ENCODE data around the gene NBEA.

The NBEA gene

DNA sequence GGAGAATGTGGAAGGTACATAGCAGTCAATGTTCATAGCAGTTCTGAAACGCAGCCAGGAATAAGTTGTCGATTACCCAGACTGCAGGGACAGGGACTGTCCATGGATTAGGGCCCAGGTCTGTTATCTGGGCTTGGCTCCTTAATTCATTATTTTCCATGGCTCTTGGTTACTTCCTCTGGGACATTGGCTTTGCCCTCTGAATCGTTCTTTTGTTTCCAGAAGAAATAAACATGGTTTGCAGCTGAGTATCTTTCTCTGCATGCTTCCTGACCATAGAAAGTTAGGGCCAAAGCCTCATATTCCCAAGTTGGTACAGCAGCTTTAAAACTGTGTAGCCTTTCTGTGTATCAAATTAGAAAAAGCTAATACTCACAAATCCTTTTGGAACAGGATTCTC, 656.2 kb downstream of the NBEA start:
- no peaks in the 10 kb centered on the region for H3K27me3 ChIP-seq (ENCODE audit: control insufficient read depth, insufficient read depth, low read length, poor library complexity, severe bottlenecking)
- no peak overlapping the region for H3K4me3 ChIP-seq (ENCODE audit: insufficient read depth, low read depth, low read length)
- no peak overlapping the region for H3K27ac ChIP-seq (ENCODE audit: insufficient read depth, low read depth, low read length, poor library complexity, severe bottlenecking)
- no peaks in the 10 kb centered on the region for H3K4me1 ChIP-seq (ENCODE audit: control insufficient read depth, insufficient read depth, low read length)
- 96 to 97% methylated on average over 3 of the region's 3 CpGs for WGBS, 2 experiments
- H3K36me3 ChIP-seq (ENCODE audit: control insufficient read depth, insufficient read depth, low read length): no peaks in the 10 kb centered on the region
- no peaks in the 10 kb centered on the region for H3K9me3 ChIP-seq (ENCODE audit: control insufficient read depth, low read length)

DNA sequence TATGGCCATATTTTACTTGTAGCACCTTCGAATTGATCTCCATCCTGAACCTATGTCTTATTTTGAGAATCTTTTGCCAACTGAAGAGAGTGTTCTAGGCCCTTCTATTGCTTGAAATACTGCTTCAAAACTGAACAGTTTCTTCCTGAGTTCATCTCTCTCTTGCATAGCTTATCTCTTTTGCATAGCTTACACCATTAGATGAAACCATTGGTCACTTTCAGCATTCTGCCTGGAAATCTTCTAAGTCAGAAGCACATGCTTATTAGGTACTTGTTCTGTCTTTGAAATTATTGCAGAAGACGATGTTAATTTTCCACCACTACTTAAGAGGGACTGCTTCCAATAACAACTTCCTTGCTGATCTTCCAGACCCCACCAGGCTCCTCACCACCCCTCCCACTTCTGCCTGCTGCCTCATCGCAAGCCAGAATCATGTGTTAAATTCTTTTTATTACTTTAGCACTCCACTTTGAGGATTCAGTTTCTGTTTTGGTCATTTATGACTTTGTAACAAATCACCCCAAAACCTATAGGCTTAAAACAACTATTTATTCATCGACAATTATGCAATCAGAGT, 656.8 kb downstream of the NBEA start:
- Histone ChIP-seq H3K27ac (ENCODE audit: insufficient read depth, low read depth, low read length, poor library complexity, severe bottlenecking) (no peak overlapping the region), H3K36me3 (ENCODE audit: control insufficient read depth, insufficient read depth, low read length) (no peaks in the 10 kb centered on the region), H3K4me1 (ENCODE audit: control insufficient read depth, insufficient read depth, low read length) (no peaks in the 10 kb centered on the region), H3K4me3 (ENCODE audit: insufficient read depth, low read depth, low read length) (no peak overlapping the region), H3K9me3 (ENCODE audit: control insufficient read depth, low read length) (no peaks in the 10 kb centered on the region), H3K27me3 (ENCODE audit: control insufficient read depth, insufficient read depth, low read length, poor library complexity, severe bottlenecking) (no peaks in the 10 kb centered on the region)
- 94 to 98% methylated on average over 3 of the region's 4 CpGs for WGBS, 2 experiments

DNA sequence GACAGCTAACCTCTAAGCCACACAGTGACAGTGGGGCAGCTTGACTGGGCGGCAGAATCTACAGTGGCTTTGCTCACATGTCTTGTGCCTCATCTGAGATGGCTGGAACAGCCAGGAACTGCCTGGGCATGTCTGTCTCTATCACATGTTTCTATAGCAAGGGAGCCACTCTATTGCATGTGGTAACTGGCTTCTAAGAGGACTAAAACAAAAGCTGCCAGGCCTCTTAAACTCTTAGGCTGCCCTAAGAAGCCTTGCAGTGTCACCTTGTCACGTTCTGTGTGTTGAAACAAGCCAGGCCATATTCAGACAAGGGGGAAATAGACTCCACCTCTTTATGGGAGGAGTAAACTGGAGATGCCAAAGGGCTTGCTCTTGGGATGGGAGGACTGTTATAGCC, 657.3 kb downstream of the NBEA start:
- no peak overlapping the region for H3K4me3 ChIP-seq (ENCODE audit: insufficient read depth, low read depth, low read length)
- no peak overlapping the region for H3K27ac ChIP-seq (ENCODE audit: insufficient read depth, low read depth, low read length, poor library complexity, severe bottlenecking)
- H3K36me3 ChIP-seq (ENCODE audit: control insufficient read depth, insufficient read depth, low read length): no peaks in the 10 kb centered on the region
- H3K27me3 ChIP-seq (ENCODE audit: control insufficient read depth, insufficient read depth, low read length, poor library complexity, severe bottlenecking): no peaks in the 10 kb centered on the region
- H3K4me1 ChIP-seq (ENCODE audit: control insufficient read depth, insufficient read depth, low read length): no peaks in the 10 kb centered on the region
- H3K9me3 ChIP-seq (ENCODE audit: control insufficient read depth, low read length): no peaks in the 10 kb centered on the region
- WGBS, 2 experiments: 77 to 83% methylated on average over 2 of the region's 2 CpGs

DNA sequence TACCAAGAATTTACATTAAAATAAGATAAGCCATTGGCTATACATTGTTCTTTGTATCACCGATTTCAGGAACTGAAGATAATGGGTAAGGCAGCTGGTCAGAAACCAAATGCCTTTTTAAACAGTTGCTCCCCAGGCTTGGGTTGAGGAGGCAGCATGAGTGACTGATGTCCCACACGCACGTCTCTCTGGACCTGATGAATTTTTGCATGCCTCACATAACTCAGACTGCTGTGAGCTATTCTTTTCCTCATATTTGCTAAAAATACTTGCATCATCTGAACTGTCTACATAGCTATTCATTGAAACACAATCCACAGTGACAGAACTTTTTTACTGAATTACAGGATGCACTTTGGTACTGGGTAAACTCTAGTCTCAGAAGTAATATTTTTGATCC, 658.1 kb downstream of the NBEA start:
- 80 to 85% methylated on average over 3 of the region's 3 CpGs for WGBS, 2 experiments
- no peaks in the 10 kb centered on the region for H3K9me3 ChIP-seq (ENCODE audit: control insufficient read depth, low read length)
- no peak overlapping the region for H3K4me3 ChIP-seq (ENCODE audit: insufficient read depth, low read depth, low read length)
- H3K27me3 ChIP-seq (ENCODE audit: control insufficient read depth, insufficient read depth, low read length, poor library complexity, severe bottlenecking): no peaks in the 10 kb centered on the region
- no peaks in the 10 kb centered on the region for H3K4me1 ChIP-seq (ENCODE audit: control insufficient read depth, insufficient read depth, low read length)
- H3K36me3 ChIP-seq (ENCODE audit: control insufficient read depth, insufficient read depth, low read length): no peaks in the 10 kb centered on the region
- H3K27ac ChIP-seq (ENCODE audit: insufficient read depth, low read depth, low read length, poor library complexity, severe bottlenecking): no peak overlapping the region

DNA sequence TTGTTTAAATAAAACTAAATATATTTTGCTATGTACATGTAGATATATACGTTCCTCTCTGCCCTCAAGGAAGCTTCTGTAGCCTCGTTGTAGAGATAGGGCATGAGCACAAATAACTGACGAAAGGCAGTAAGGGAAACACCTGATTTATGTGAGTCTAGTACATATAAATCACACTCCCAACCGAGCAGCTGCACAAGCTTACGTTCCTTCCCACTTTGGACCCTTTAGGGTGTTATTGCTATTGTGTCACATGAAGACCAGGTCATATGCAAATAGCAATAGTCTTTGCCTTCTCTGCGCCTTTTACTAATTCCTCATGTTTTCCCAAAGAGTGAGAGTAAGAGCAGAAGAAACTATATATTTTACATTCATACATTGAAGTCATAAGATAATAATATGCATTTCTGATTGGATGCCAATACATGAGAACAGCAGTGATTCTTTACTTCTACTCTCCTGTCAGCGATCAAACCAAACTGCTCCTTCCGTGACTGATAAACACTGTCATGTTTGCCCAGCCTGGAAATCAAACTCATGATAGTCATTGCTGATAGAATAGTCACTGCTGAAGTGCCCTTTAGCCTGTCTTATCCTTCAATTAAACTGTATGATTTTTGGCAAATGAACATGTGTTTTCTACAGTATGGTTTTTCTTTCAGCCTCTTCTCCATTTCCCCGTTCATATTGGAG, 661.7 kb downstream of the NBEA start:
- H3K9me3 ChIP-seq (ENCODE audit: control insufficient read depth, low read length): no peaks in the 10 kb centered on the region
- no peaks in the 10 kb centered on the region for H3K27me3 ChIP-seq (ENCODE audit: control insufficient read depth, insufficient read depth, low read length, poor library complexity, severe bottlenecking)
- 85 to 90% methylated on average over 6 to 8 of the region's 9 CpGs for WGBS, 2 experiments

DNA sequence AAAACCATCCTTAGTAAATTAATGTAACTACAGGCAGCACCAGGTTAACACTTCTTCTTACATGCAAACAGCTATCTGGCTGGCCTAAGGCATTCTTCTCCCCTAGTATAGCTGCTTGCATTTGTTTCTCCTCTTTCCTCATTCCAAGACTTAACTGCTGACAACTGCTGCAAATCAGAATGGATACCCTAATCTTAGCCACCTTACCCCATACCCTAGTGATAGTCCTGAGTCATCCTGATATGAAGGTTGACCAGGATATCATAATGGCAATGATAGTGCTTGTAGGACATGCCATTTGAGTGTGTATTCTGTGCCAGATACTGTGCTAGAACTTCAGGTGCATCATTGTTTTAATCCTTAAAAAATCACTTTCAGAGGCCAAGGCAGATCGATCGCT, 672.6 kb downstream of the NBEA start:
- Histone ChIP-seq H3K27me3 (ENCODE audit: control insufficient read depth, insufficient read depth, low read length, poor library complexity, severe bottlenecking) (no peaks in the 10 kb centered on the region), H3K36me3 (ENCODE audit: control insufficient read depth, insufficient read depth, low read length) (no peaks in the 10 kb centered on the region), H3K4me3 (ENCODE audit: insufficient read depth, low read depth, low read length) (no peak overlapping the region), H3K4me1 (ENCODE audit: control insufficient read depth, insufficient read depth, low read length) (no peaks in the 10 kb centered on the region), H3K27ac (ENCODE audit: insufficient read depth, low read depth, low read length, poor library complexity, severe bottlenecking) (no peak overlapping the region), H3K9me3 (ENCODE audit: control insufficient read depth, low read length) (no peaks in the 10 kb centered on the region)
- WGBS, 2 experiments: 73 to 87% methylated on average over 2 of the region's 2 CpGs

More for the DNA sequence above, 661.7 kb downstream of the NBEA start:
- no peaks in the 10 kb centered on the region for H3K36me3 ChIP-seq (ENCODE audit: control insufficient read depth, insufficient read depth, low read length)
- H3K4me1 ChIP-seq (ENCODE audit: control insufficient read depth, insufficient read depth, low read length): no peaks in the 10 kb centered on the region
- H3K27ac ChIP-seq (ENCODE audit: insufficient read depth, low read depth, low read length, poor library complexity, severe bottlenecking): no peak overlapping the region
- no peak overlapping the region for H3K4me3 ChIP-seq (ENCODE audit: insufficient read depth, low read depth, low read length)

DNA sequence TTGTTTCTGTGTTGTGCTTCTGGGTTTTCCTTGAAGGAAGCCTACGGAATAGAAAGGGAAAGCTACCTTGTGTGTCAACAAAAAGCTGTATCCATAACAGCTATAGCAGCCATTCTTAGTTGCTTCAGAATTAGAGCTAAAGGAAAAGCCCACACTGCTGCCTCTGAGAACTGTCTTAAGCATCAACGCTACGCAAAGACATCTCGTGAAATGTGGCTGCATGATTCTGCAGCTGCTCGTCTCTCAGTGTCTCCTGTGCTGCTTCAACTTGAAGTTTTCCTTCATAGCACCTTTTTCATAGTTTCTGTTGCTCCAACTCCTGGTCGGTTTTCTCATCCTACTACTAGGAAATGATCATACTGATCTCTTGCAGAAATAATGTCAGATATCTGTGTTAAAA, 675.4 kb downstream of the NBEA start:
- 88 to 96% methylated on average over 6 of the region's 6 CpGs for WGBS, 2 experiments
- Histone ChIP-seq H3K9me3 (ENCODE audit: control insufficient read depth, low read length) (no peaks in the 10 kb centered on the region), H3K27me3 (ENCODE audit: control insufficient read depth, insufficient read depth, low read length, poor library complexity, severe bottlenecking) (no peaks in the 10 kb centered on the region), H3K27ac (ENCODE audit: insufficient read depth, low read depth, low read length, poor library complexity, severe bottlenecking) (no peak overlapping the region), H3K4me3 (ENCODE audit: insufficient read depth, low read depth, low read length) (no peak overlapping the region), H3K4me1 (ENCODE audit: control insufficient read depth, insufficient read depth, low read length) (no peaks in the 10 kb centered on the region), H3K36me3 (ENCODE audit: control insufficient read depth, insufficient read depth, low read length) (no peaks in the 10 kb centered on the region)

DNA sequence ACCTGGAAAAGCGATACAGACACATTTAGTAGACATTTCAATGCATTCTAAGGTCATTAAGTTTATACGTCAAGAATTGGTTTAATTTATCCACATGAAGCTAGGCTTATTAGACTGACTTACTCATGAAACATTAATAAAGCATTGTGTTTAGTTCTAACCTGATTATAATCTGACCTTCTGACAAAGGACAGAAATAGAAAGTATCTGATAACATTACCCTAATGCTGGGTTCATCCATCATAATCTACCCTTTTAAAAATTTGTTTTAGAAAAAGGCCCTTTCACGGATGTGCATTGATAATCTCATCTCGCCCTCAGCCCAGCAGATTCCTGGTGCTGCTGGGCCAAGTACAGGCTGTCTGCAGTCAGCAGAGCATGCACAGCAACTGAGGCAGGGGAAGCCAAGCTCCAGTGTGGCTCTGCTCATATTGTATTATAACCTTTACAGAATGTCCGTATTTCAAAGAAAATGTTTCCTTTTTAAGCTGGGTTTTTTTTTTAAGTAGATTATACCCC, 676.6 kb downstream of the NBEA start:
- no peaks in the 10 kb centered on the region for H3K4me1 ChIP-seq (ENCODE audit: control insufficient read depth, insufficient read depth, low read length)
- no peaks in the 10 kb centered on the region for H3K9me3 ChIP-seq (ENCODE audit: control insufficient read depth, low read length)
- 96 to 97% methylated on average over 4 to 5 of the region's 5 CpGs for WGBS, 2 experiments
- H3K36me3 ChIP-seq (ENCODE audit: control insufficient read depth, insufficient read depth, low read length): no peaks in the 10 kb centered on the region
- no peak overlapping the region for H3K4me3 ChIP-seq (ENCODE audit: insufficient read depth, low read depth, low read length)
- no peak overlapping the region for H3K27ac ChIP-seq (ENCODE audit: insufficient read depth, low read depth, low read length, poor library complexity, severe bottlenecking)
- H3K27me3 ChIP-seq (ENCODE audit: control insufficient read depth, insufficient read depth, low read length, poor library complexity, severe bottlenecking): no peaks in the 10 kb centered on the region

DNA sequence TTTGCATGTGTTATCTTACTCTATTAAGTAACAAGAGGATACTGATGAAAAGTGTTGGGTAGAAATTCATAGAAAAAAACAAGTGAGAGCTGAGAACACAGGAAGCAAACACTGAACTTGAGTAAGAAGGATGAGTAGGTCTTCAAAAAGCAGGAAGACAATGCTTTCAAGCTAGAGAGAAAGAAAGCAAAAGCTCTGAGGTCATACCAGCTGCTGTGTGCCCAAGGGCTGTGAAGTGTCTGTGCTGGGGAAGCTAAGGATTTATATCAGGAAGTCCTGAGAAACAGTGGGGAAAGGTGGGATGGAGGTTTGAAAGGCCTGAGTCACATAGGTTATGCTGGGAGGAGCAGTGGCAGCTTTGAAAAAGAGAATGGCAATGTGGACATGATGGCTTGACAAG, 679.9 kb downstream of the NBEA start:
- no peak overlapping the region for H3K4me3 ChIP-seq (ENCODE audit: insufficient read depth, low read depth, low read length)
- no peaks in the 10 kb centered on the region for H3K27me3 ChIP-seq (ENCODE audit: control insufficient read depth, insufficient read depth, low read length, poor library complexity, severe bottlenecking)
- H3K4me1 ChIP-seq (ENCODE audit: control insufficient read depth, insufficient read depth, low read length): no peaks in the 10 kb centered on the region
- no peaks in the 10 kb centered on the region for H3K36me3 ChIP-seq (ENCODE audit: control insufficient read depth, insufficient read depth, low read length)
- H3K27ac ChIP-seq (ENCODE audit: insufficient read depth, low read depth, low read length, poor library complexity, severe bottlenecking): no peak overlapping the region
- H3K9me3 ChIP-seq (ENCODE audit: control insufficient read depth, low read length): no peaks in the 10 kb centered on the region

DNA sequence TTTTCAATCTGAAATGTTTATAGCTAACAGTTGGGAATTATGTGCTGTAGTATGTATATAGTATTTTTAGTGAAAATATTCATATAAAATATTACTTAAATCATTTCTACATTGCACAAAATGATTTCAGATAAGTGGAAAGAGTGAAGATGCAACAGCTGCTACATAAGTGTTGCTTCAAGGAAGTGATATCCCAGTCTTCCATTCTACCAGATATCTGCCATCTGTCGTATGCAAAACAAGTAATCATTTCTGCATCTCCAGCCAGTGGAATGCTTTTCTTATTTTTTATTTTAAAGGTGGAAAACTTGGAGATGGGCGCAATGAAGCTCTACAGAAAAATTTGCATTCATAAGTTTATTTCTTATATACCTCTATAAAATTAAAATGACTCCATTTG, 687.0 kb downstream of the NBEA start:
- no peaks in the 10 kb centered on the region for H3K36me3 ChIP-seq (ENCODE audit: control insufficient read depth, insufficient read depth, low read length)
- H3K4me3 ChIP-seq (ENCODE audit: insufficient read depth, low read depth, low read length): no peak overlapping the region
- H3K4me1 ChIP-seq (ENCODE audit: control insufficient read depth, insufficient read depth, low read length): no peaks in the 10 kb centered on the region
- no peak overlapping the region for H3K27ac ChIP-seq (ENCODE audit: insufficient read depth, low read depth, low read length, poor library complexity, severe bottlenecking)
- no peaks in the 10 kb centered on the region for H3K9me3 ChIP-seq (ENCODE audit: control insufficient read depth, low read length)
- WGBS, 2 experiments: 100% methylated on average over 1 of the region's 2 CpGs; no CpG with 5 or more reads in 1 of the 2 experiments
- no peaks in the 10 kb centered on the region for H3K27me3 ChIP-seq (ENCODE audit: control insufficient read depth, insufficient read depth, low read length, poor library complexity, severe bottlenecking)
